TTC549 (cell line): ENCODE measurements around the gene MT1X.
"Not testable (repeated sequence)": the region's sequence is repeated elsewhere in the genome, so short reads cannot be mapped to it uniquely, and the experiment has no call there.

Experiments used
- FAIRE-seq: peaks from 2 replicates; lab custom pipeline; 2012; peaks lifted over from hg19 to GRCh38; lab: Jason Lieb, UNC

MT1X gene

GRCh38 chr16:56657555-56658326 lies 24.5 kb upstream of the MT1X start, which contains the start of gene MT1F:
Gene MT1F (plus strand): TSS chr16:56657959. CDS start chr16:56658059, 100 bp downstream.
- no peak for FAIRE-seq

- FAIRE-seq: no peak
Observed at GRCh38 chr16:56658327-56658875, 23.9 kb upstream of the MT1X start.

GRCh38 chr16:56662357-56663354 lies 19.6 kb upstream of the MT1X start:
- FAIRE-seq: no peak

GRCh38 chr16:56664506-56664905 lies 17.8 kb upstream of the MT1X start:
- FAIRE-seq: no peak

- FAIRE-seq: not testable (repeated sequence)
Observed at GRCh38 chr16:56665286-56666261, 16.7 kb upstream of the MT1X start.

- no peak for FAIRE-seq
Observed at GRCh38 chr16:56667581-56668571, 14.4 kb upstream of the MT1X start, which contains the start of gene MT1G. Gene MT1G (minus strand): TSS chr16:56668065. CDS start chr16:56667993, 72 bp downstream.

GRCh38 chr16:56669005-56669839 lies 13.0 kb upstream of the MT1X start, which contains the start of gene MT1H:
Gene MT1H (plus strand): TSS chr16:56669814. CDS start chr16:56669885, 71 bp downstream.
- FAIRE-seq: no peak

- FAIRE-seq: no peak
Observed at GRCh38 chr16:56669840-56670619, 12.2 kb upstream of the MT1X start.

- FAIRE-seq: no peak
Observed at GRCh38 chr16:56670620-56670934, 11.7 kb upstream of the MT1X start.

GRCh38 chr16:56671691-56672090 lies 10.6 kb upstream of the MT1X start:
- FAIRE-seq: not testable (repeated sequence)

- FAIRE-seq: not testable (repeated sequence)
Observed at GRCh38 chr16:56672171-56672570, 10.1 kb upstream of the MT1X start.

GRCh38 chr16:56672761-56673536 lies 9.3 kb upstream of the MT1X start:
- no peak for FAIRE-seq

- FAIRE-seq: no peak
Observed at GRCh38 chr16:56673921-56674320, 8.3 kb upstream of the MT1X start.

- not testable (repeated sequence) for FAIRE-seq
Observed at GRCh38 chr16:56674570-56674969, 7.7 kb upstream of the MT1X start.

GRCh38 chr16:56675685-56676210 lies 6.5 kb upstream of the MT1X start:
- no peak for FAIRE-seq

GRCh38 chr16:56677474-56677873 lies 4.8 kb upstream of the MT1X start:
- FAIRE-seq: no peak

- FAIRE-seq: no peak
Observed at GRCh38 chr16:56679078-56679730, 3.1 kb upstream of the MT1X start.
